Activated T-cell treated with anti-CD3 and anti-CD28 coated beads, Interleukin-2, amount 50 U/mL, for 4 hours (primary cell): ENCODE measurements around the gene DPYD. TPM values are rescaled to one million over a fixed set of nuclear protein-coding genes. Genes with fewer than 3 reads are reported as not detected.

Experiments
- ATAC-seq, 2 donors: fragments of 200-7000 bp; cut with Tn5 transposase; one replicate each; pipeline ENCODE4 v1.10.0; 2021
- DNase-seq: peaks from one replicate; pipeline ENCODE4 v3.0.0-alpha.2; 2020
- H3K27me3 Mint-ChIP-seq: one replicate; pipeline ENCODE4 v1.8.0; 2021; ENCODE audit warnings: low read depth, mixed read lengths
- H3K36me3 Mint-ChIP-seq: one replicate; pipeline ENCODE4 v1.8.0; 2022; ENCODE audit warnings: mixed read lengths; ENCODE audit not compliant: insufficient read depth
- H3K4me1 Mint-ChIP-seq: one replicate; pipeline ENCODE4 v1.8.0; 2021; ENCODE audit warnings: low read depth, mixed read lengths
- H3K4me3 Mint-ChIP-seq: one replicate; pipeline ENCODE4 v1.8.0; 2021; ENCODE audit warnings: mild to moderate bottlenecking, moderate library complexity, mixed read lengths
- H3K9me3 Mint-ChIP-seq: one replicate; pipeline ENCODE4 v1.8.0; 2021; ENCODE audit warnings: mixed read lengths
- total RNA-seq, 3 donors: library from RNA; stranded (reverse); gene quantifications; one replicate each; pipeline ENCODE4 v1.2.1, GENCODE V29; 2021

Gene DPYD
- total RNA-seq, 3 donors from 2014 or later, result 2.1 to 3.5 (median 2.8) TPM

DNA sequence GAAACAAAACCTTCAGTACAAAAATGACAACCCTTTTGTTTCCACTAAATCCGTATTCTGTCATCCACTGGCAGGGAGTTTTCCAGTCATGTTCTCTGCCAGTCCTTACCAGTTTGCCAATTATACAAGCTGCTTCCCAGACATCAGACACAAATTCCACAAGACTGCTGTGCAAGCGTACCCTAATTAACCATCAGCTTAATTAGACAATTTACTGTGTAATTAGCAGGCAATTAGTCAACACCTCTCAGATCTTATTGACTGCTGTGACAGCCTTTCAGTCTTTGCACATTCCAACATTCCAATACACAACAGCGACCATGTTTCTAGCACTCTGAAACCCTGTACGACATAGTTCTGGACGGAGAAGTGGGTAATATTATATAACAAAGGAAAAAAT, 420.1 kb downstream of the DPYD start:
- peaks cover 23% of the 10 kb centered on the region for H3K36me3 Mint-ChIP-seq
- ATAC-seq, result no peak

GRCh38 chr1:97499667-97500066, 421.2 kb downstream of the DPYD start:
- Mint-ChIP-seq H3K9me3 (no peaks in the 10 kb centered on the region), H3K4me3 (no peak overlapping the region), H3K36me3 (peaks cover 16% of the 10 kb centered on the region), H3K27me3 (no peaks in the 10 kb centered on the region), H3K4me1 (no peaks in the 10 kb centered on the region)
- ATAC-seq, result no peak
- DNase-seq, result no peak

More for the DNA sequence above, 420.1 kb downstream of the DPYD start:
- no peak for DNase-seq
- Mint-ChIP-seq H3K4me1 (peaks cover 4% of the 10 kb centered on the region), H3K27me3 (no peaks in the 10 kb centered on the region), H3K9me3 (no peaks in the 10 kb centered on the region), H3K4me3 (no peak overlapping the region)

GRCh38 chr1:97489834-97490233, 431.0 kb downstream of the DPYD start:
- Mint-ChIP-seq H3K36me3 (peaks cover 3% of the 10 kb centered on the region), H3K27me3 (no peaks in the 10 kb centered on the region), H3K9me3 (no peaks in the 10 kb centered on the region), H3K4me3 (no peak overlapping the region), H3K4me1 (no peaks in the 10 kb centered on the region)
- no peak for DNase-seq
- ATAC-seq, result no peak

- DNase-seq, result no peak
- Mint-ChIP-seq H3K36me3 (peaks cover 6% of the 10 kb centered on the region), H3K4me1 (no peaks in the 10 kb centered on the region), H3K4me3 (no peak overlapping the region), H3K27me3 (no peaks in the 10 kb centered on the region), H3K9me3 (no peaks in the 10 kb centered on the region)
- no peak for ATAC-seq
These were observed 432.3 kb downstream of the DPYD start for GRCh38 chr1:97488530-97488929.

DNA sequence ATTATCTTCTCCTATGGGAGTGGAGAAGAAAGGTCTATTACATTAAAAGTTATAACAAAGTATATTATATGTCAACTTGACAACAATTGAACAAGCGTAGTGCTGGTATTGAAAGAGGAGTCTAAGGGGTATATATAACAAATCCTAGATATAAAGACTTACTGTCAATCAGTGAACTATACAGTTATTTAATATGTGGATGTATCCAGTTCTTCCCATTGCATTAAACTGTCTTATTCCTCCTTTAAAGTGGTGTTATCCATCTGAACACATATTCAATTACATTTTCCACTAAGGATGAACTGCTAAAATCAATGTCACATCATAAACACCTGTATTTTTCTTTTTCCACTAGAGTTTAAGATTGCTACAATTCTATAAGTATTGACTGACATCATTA, 438.8 kb downstream of the DPYD start:
- Mint-ChIP-seq H3K9me3 (no peaks in the 10 kb centered on the region), H3K36me3 (peaks cover 27% of the 10 kb centered on the region), H3K4me3 (no peak overlapping the region), H3K4me1 (no peaks in the 10 kb centered on the region), H3K27me3 (no peaks in the 10 kb centered on the region)
- DNase-seq, result no peak
- ATAC-seq, result no peak

DNA sequence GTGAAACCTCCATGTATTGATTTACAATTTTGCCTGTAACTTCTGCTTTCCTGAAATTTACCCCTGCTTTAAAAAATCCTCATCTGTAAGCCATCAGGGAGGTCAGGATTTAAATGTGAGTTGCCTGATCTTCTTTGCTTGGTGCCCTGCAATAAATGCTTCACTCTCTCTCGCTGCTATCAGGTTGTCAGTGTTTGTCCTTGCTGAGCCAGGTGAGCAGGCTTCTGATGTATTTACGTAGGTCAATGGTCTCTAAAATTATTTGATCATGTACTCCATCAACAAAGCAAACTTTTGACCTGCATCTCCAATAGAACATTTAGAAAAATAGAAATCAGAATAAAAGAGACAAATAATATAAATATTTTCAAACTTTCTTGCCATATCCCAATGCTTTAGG, 453.4 kb downstream of the DPYD start:
- H3K9me3 Mint-ChIP-seq, result peaks cover 12% of the 10 kb centered on the region
- no peaks in the 10 kb centered on the region for H3K4me1 Mint-ChIP-seq
- H3K4me3 Mint-ChIP-seq, result no peak overlapping the region
- ATAC-seq (no peak), DNase-seq (no peak)
- H3K27me3 Mint-ChIP-seq, result no peaks in the 10 kb centered on the region
- peaks cover 32% of the 10 kb centered on the region for H3K36me3 Mint-ChIP-seq

GRCh38 chr1:97464305-97464704, 456.5 kb downstream of the DPYD start:
- Mint-ChIP-seq H3K4me1 (no peaks in the 10 kb centered on the region), H3K27me3 (no peaks in the 10 kb centered on the region), H3K9me3 (peaks cover 12% of the 10 kb centered on the region), H3K4me3 (no peak overlapping the region), H3K36me3 (peaks cover 30% of the 10 kb centered on the region)
- ATAC-seq (no peak), DNase-seq (no peak)

DNA sequence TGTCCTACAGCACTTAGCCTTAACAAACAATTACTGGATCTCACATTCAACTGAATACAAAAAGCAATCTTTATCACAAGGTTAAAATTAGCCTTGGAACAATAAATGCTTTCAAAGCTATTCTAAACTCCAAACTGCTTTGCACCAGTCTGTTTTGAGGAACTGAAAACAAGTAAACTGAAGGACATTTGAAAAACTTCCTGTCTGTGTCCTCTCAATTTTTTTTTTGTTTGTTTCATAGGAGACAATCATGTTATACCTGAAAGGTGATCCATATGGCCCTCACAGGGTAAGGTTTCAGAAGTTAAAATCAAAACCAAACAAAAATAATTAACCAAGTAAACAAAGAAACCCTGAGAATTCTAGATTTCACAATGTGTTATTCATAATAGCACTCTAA, 459.1 kb downstream of the DPYD start:
- DNase-seq, result no peak
- Mint-ChIP-seq H3K4me3 (no peak overlapping the region), H3K9me3 (peaks cover 8% of the 10 kb centered on the region), H3K4me1 (no peaks in the 10 kb centered on the region), H3K36me3 (peaks cover 28% of the 10 kb centered on the region), H3K27me3 (no peaks in the 10 kb centered on the region)
- no peak for ATAC-seq

GRCh38 chr1:97457446-97458089, 463.3 kb downstream of the DPYD start:
- Mint-ChIP-seq H3K4me3 (no peak overlapping the region), H3K4me1 (no peaks in the 10 kb centered on the region), H3K27me3 (no peaks in the 10 kb centered on the region), H3K9me3 (no peaks in the 10 kb centered on the region), H3K36me3 (peaks cover 17% of the 10 kb centered on the region)
- ATAC-seq, result no peak
- no peak for DNase-seq

DNA sequence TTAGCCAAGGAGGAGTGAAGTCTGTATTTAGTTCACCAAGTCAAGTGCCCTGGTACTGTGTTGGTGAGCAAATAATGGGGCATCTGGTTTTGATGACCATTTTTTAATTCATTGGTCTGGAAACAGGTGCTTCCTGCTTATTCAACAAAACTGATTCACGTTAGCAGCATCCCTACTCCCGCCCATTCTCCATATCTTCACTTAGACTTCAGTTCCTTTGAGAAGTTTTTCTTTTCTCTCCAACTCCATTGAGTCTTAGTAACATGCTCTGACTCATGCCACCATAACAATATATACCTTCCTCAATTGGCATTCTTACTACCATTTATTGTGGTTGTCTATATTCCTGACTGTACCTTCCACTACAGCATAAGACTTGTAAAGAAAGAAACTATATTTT, 468.9 kb downstream of the DPYD start:
- ATAC-seq, result no peak
- Mint-ChIP-seq H3K4me3 (no peak overlapping the region), H3K27me3 (no peaks in the 10 kb centered on the region), H3K9me3 (no peaks in the 10 kb centered on the region), H3K36me3 (peaks cover 26% of the 10 kb centered on the region), H3K4me1 (no peaks in the 10 kb centered on the region)
- no peak for DNase-seq

DNA sequence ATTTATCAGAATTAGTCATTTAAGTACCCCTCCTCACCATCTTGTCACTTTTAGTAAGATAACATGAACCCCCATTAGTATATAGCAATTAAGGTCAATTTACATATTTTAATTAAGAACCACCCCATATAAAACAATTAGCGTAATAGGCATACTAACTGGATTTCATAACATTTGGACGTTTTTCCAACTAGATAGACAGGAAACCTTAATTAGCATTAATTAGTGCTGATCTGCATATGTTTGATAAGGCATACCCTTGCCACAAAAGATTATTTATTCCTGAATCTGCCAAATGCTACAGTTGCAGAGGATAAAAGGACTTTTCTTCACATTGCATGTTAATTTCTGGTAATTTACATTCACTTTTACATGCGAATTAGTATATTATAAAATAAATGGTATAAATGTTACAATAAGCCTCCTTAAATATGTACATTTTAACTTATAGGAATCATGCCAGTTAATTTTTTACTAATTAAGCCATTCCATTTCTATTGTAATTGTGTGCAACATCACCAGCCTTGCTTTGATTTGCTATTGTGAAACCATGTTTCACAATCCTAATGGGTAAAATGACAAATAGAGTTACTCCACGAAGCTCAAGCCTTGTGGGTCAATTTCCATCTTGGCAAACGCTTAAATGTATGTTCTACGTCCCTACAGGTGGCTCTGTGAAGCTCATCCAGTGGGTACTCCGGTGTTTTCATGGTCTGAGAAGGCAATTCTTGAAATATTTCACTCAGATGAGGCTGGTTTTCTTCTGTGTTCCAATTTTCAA, 469.6 kb downstream of the DPYD start:
- Mint-ChIP-seq H3K36me3 (peaks cover 24% of the 10 kb centered on the region), H3K27me3 (no peaks in the 10 kb centered on the region), H3K4me1 (no peaks in the 10 kb centered on the region), H3K9me3 (no peaks in the 10 kb centered on the region), H3K4me3 (no peak overlapping the region)
- ATAC-seq (no peak), DNase-seq (no peak)

- ATAC-seq, result no peak
- Mint-ChIP-seq H3K4me1 (no peaks in the 10 kb centered on the region), H3K36me3 (peaks cover 26% of the 10 kb centered on the region), H3K4me3 (no peak overlapping the region), H3K9me3 (no peaks in the 10 kb centered on the region), H3K27me3 (no peaks in the 10 kb centered on the region)
- DNase-seq, result no peak
These were observed 478.9 kb downstream of the DPYD start for GRCh38 chr1:97441966-97442365.

GRCh38 chr1:97433824-97434177, 487.0 kb downstream of the DPYD start:
- Mint-ChIP-seq H3K9me3 (no peaks in the 10 kb centered on the region), H3K4me1 (no peaks in the 10 kb centered on the region), H3K4me3 (no peak overlapping the region), H3K36me3 (peaks cover 17% of the 10 kb centered on the region), H3K27me3 (no peaks in the 10 kb centered on the region)
- ATAC-seq, result no peak
- DNase-seq, result no peak

- ATAC-seq (no peak), DNase-seq (no peak)
- H3K4me1 Mint-ChIP-seq, result no peaks in the 10 kb centered on the region
- H3K9me3 Mint-ChIP-seq, result no peaks in the 10 kb centered on the region
- H3K27me3 Mint-ChIP-seq, result no peaks in the 10 kb centered on the region
- no peak overlapping the region for H3K4me3 Mint-ChIP-seq
- peaks cover 16% of the 10 kb centered on the region for H3K36me3 Mint-ChIP-seq
These were observed 487.6 kb downstream of the DPYD start for GRCh38 chr1:97433094-97433823.

- no peak for ATAC-seq
- no peaks in the 10 kb centered on the region for H3K4me1 Mint-ChIP-seq
- no peaks in the 10 kb centered on the region for H3K9me3 Mint-ChIP-seq
- H3K27me3 Mint-ChIP-seq, result no peaks in the 10 kb centered on the region
- H3K36me3 Mint-ChIP-seq, result peaks cover 12% of the 10 kb centered on the region
- no peak for DNase-seq
- no peak overlapping the region for H3K4me3 Mint-ChIP-seq
These were observed 493.5 kb downstream of the DPYD start for GRCh38 chr1:97427371-97427770.
